Suprapubic skin (tissue), 4 donors: Measurements from ENCODE around the gene RTBDN.

ENCODE experiments used
- EP300 ChIP-seq: sonication (generic); formaldehyde crosslinking; IDR thresholded peaks from one replicate; pipeline ENCODE4 v1.6.1; 2017; ENCODE audit warnings: antibody characterized with exemption
- POLR2A ChIP-seq, 2 donors: fragments of 450-650 bp; IDR thresholded peaks; one replicate each; pipeline ENCODE4 v1.6.1; 2017; ENCODE audit warnings: antibody characterized with exemption in 2 of 2, mild to moderate bottlenecking in 2 of 2, moderate library complexity in 2 of 2
- POLR2AphosphoS5 ChIP-seq, 3 donors: sonication (generic); formaldehyde crosslinking; IDR thresholded peaks; one replicate each; pipeline ENCODE4 v1.6.1; 2017; ENCODE audit warnings: antibody characterized with exemption in 3 of 3
- TF ChIP-seq, protein P1 (sequence below), 2 donors: fragments of 200-600 bp in 1 of 2; fragments of 450-650 bp in 1 of 2; sonication (generic) in 1 of 2; IDR thresholded peaks; one replicate each; pipeline ENCODE4 v1.5.1; 2016 to 2019; ENCODE audit warnings: antibody characterized with exemption in 2 of 2, mild to moderate bottlenecking in 1 of 2, moderate library complexity in 1 of 2

- TF ChIP-seq POLR2A (IDR thresholded peaks at IDR 0.05), result peak in 1 of 2 donors; percentile 55
- TF ChIP-seq POLR2AphosphoS5 (IDR thresholded peaks at IDR 0.05), result peak; percentile 70 to 79 (median 76)
- TF ChIP-seq, protein P1, sequence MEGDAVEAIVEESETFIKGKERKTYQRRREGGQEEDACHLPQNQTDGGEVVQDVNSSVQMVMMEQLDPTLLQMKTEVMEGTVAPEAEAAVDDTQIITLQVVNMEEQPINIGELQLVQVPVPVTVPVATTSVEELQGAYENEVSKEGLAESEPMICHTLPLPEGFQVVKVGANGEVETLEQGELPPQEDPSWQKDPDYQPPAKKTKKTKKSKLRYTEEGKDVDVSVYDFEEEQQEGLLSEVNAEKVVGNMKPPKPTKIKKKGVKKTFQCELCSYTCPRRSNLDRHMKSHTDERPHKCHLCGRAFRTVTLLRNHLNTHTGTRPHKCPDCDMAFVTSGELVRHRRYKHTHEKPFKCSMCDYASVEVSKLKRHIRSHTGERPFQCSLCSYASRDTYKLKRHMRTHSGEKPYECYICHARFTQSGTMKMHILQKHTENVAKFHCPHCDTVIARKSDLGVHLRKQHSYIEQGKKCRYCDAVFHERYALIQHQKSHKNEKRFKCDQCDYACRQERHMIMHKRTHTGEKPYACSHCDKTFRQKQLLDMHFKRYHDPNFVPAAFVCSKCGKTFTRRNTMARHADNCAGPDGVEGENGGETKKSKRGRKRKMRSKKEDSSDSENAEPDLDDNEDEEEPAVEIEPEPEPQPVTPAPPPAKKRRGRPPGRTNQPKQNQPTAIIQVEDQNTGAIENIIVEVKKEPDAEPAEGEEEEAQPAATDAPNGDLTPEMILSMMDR (IDR thresholded peaks at IDR 0.05), result no peak
- TF ChIP-seq EP300, result peak; percentile 98
Observed at GRCh38 chr19:12782424-12783290, 51.7 kb downstream of the RTBDN start.
